WTC11 (cell line): Measurements from ENCODE around the gene TRPM8. TPM values are rescaled to one million over a fixed set of nuclear protein-coding genes. Genes with fewer than 3 reads are reported as not detected.
A peak's percentile ranks its signal among the peaks of the same experiment; 100 is the strongest.

Source experiments
- ATAC-seq: fragments of 200-7000 bp; cut with Tn5 transposase; 2 replicates; pipeline ENCODE4 v1.10.0; 2021; ENCODE audit warnings: mild to moderate bottlenecking, moderate library complexity
- CTCF ChIA-PET: fragments of 300-600 bp; sonication (Branson Sonifier 250); formaldehyde crosslinking; loops from one replicate; lab custom pipeline; 2021; ENCODE audit warnings: antibody characterized with exemption; lab: Charles Lee
- POLR2A ChIA-PET: fragments of 350-600 bp; sonication (Branson Sonifier 250); formaldehyde crosslinking; loops from one replicate; lab custom pipeline; 2021; ENCODE audit warnings: antibody characterized with exemption; lab: Charles Lee
- DNase-seq: peaks from one replicate; pipeline ENCODE4 v3.0.0; 2021; ENCODE audit warnings: low spot score
- H3K27ac Mint-ChIP-seq: 2 replicates; pipeline ENCODE4 v1.8.0; 2021; ENCODE audit warnings: mixed read lengths
- H3K27me3 Mint-ChIP-seq: 2 replicates; pipeline ENCODE4 v1.8.0; 2021; ENCODE audit warnings: low read depth, mild to moderate bottlenecking, moderate library complexity, mixed read lengths
- H3K36me3 Mint-ChIP-seq: 2 replicates; pipeline ENCODE4 v1.8.0; 2021; ENCODE audit warnings: mixed read lengths
- H3K4me1 Mint-ChIP-seq: 2 replicates; pipeline ENCODE4 v1.8.0; 2022; ENCODE audit warnings: mixed read lengths
- H3K4me3 Mint-ChIP-seq: 2 replicates; pipeline ENCODE4 v1.8.0; 2021; ENCODE audit warnings: mild to moderate bottlenecking, moderate library complexity, mixed read lengths
- H3K9me3 Mint-ChIP-seq: 2 replicates; pipeline ENCODE4 v1.8.0; 2021; ENCODE audit warnings: mixed read lengths
- ATF2 ChIP-seq: sonication (generic); formaldehyde crosslinking; IDR thresholded peaks from 2 replicates; pipeline ENCODE4 v1.8.1; 2022; ENCODE audit warnings: low read depth, missing genetic modification reagents, borderline replicate concordance
- CREB1 ChIP-seq: sonication (generic); formaldehyde crosslinking; IDR thresholded peaks from 2 replicates; pipeline ENCODE4 v1.8.0; 2023; ENCODE audit warnings: mild to moderate bottlenecking, missing genetic modification reagents
- E2F4 ChIP-seq: sonication (generic); formaldehyde crosslinking; IDR thresholded peaks from 2 replicates; pipeline ENCODE4 v1.8.1; 2022; ENCODE audit warnings: low read depth, mild to moderate bottlenecking, moderate library complexity, missing genetic modification reagents, borderline replicate concordance
- EMX1 ChIP-seq: fragments of 250-450 bp; sonication (Bioruptor Pico); IDR thresholded peaks from 2 replicates; pipeline ENCODE4 v1.8.0; 2021; ENCODE audit warnings: mild to moderate bottlenecking
- FOXK1 ChIP-seq: sonication (generic); formaldehyde crosslinking; IDR thresholded peaks from 2 replicates; pipeline ENCODE4 v1.8.0; 2022; ENCODE audit warnings: mild to moderate bottlenecking, moderate library complexity, missing genetic modification reagents
- FOXP1 ChIP-seq: sonication (generic); formaldehyde crosslinking; IDR thresholded peaks from 2 replicates; pipeline ENCODE4 v1.8.0; 2022; ENCODE audit warnings: missing genetic modification reagents, mild to moderate bottlenecking, moderate library complexity, borderline replicate concordance
- GABPB1 ChIP-seq: sonication (generic); formaldehyde crosslinking; IDR thresholded peaks from 2 replicates; pipeline ENCODE4 v1.8.1; 2023; ENCODE audit warnings: mild to moderate bottlenecking, missing genetic modification reagents
- GTF2I ChIP-seq: fragments of 250-450 bp; sonication (Bioruptor Pico); conservative IDR thresholded peaks from 2 replicates; pipeline ENCODE4 v1.4.0; 2021; ENCODE audit warnings: mild to moderate bottlenecking
- HMGA2 ChIP-seq: fragments of 250-450 bp; sonication (Bioruptor Pico); IDR thresholded peaks from 2 replicates; pipeline ENCODE4 v1.4.0; 2021; ENCODE audit warnings: mild to moderate bottlenecking, moderate library complexity
- IRF1 ChIP-seq: sonication (generic); formaldehyde crosslinking; IDR thresholded peaks from 2 replicates; pipeline ENCODE4 v1.8.0; 2023; ENCODE audit warnings: missing genetic modification reagents
- JUN ChIP-seq: sonication (generic); formaldehyde crosslinking; IDR thresholded peaks from 2 replicates; pipeline ENCODE4 v1.8.0; 2023; ENCODE audit warnings: mild to moderate bottlenecking, missing genetic modification reagents
- MAX ChIP-seq: sonication (generic); formaldehyde crosslinking; IDR thresholded peaks from 2 replicates; pipeline ENCODE4 v1.8.0; 2022; ENCODE audit warnings: mild to moderate bottlenecking, missing genetic modification reagents
- MYBL2 ChIP-seq: sonication (generic); formaldehyde crosslinking; IDR thresholded peaks from 2 replicates; pipeline ENCODE4 v1.8.1; 2023; ENCODE audit warnings: mild to moderate bottlenecking, moderate library complexity, missing genetic modification reagents
- NR1H2 ChIP-seq: sonication (generic); formaldehyde crosslinking; IDR thresholded peaks from 2 replicates; pipeline ENCODE4 v1.9.0; 2021; ENCODE audit warnings: mild to moderate bottlenecking, moderate library complexity, missing genetic modification reagents
- NR3C1 ChIP-seq: sonication (generic); formaldehyde crosslinking; conservative IDR thresholded peaks from 2 replicates; pipeline ENCODE4 v1.8.1; 2023; ENCODE audit warnings: low read depth, mild to moderate bottlenecking, missing genetic modification reagents
- RELA ChIP-seq: sonication (generic); formaldehyde crosslinking; IDR thresholded peaks from 2 replicates; pipeline ENCODE4 v1.8.1; 2022; ENCODE audit warnings: missing genetic modification reagents, mild to moderate bottlenecking, borderline replicate concordance
- SMAD4 ChIP-seq: sonication (generic); formaldehyde crosslinking; IDR thresholded peaks from 2 replicates; pipeline ENCODE4 v1.8.0; 2022; ENCODE audit warnings: mild to moderate bottlenecking, missing genetic modification reagents
- SOX15 ChIP-seq: fragments of 250-450 bp; sonication (Bioruptor Pico); IDR thresholded peaks from 2 replicates; pipeline ENCODE4 v1.9.0; 2021; ENCODE audit warnings: mild to moderate bottlenecking
- STAT6 ChIP-seq: sonication (generic); formaldehyde crosslinking; conservative IDR thresholded peaks from 2 replicates; pipeline ENCODE4 v1.8.1; 2023; ENCODE audit warnings: mild to moderate bottlenecking, low read depth, missing genetic modification reagents, moderate library complexity
- TEAD1 ChIP-seq: sonication (generic); formaldehyde crosslinking; IDR thresholded peaks from 2 replicates; pipeline ENCODE4 v1.8.0; 2022; ENCODE audit warnings: mild to moderate bottlenecking, missing genetic modification reagents
- TP53 ChIP-seq: sonication (generic); formaldehyde crosslinking; IDR thresholded peaks from 2 replicates; pipeline ENCODE4 v1.8.1; 2023; ENCODE audit warnings: mild to moderate bottlenecking, missing genetic modification reagents
- ZBTB43 ChIP-seq: sonication (generic); formaldehyde crosslinking; IDR thresholded peaks from 2 replicates; pipeline ENCODE4 v1.8.1; 2023; ENCODE audit warnings: mild to moderate bottlenecking, missing genetic modification reagents
- ZNF138 ChIP-seq: sonication (generic); formaldehyde crosslinking; conservative IDR thresholded peaks from 2 replicates; pipeline ENCODE4 v1.8.1; 2022; ENCODE audit warnings: mild to moderate bottlenecking, moderate library complexity, missing genetic modification reagents
- ZNF219 ChIP-seq: sonication (generic); formaldehyde crosslinking; IDR thresholded peaks from 2 replicates; pipeline ENCODE4 v1.8.0; 2023; ENCODE audit warnings: missing genetic modification reagents, mild to moderate bottlenecking, borderline replicate concordance
- ZNF416 ChIP-seq: fragments of 250-450 bp; sonication (Bioruptor Pico); IDR thresholded peaks from 2 replicates; pipeline ENCODE4 v1.9.0; 2021; ENCODE audit warnings: mild to moderate bottlenecking, inconsistent platforms
- total RNA-seq: library from RNA; stranded (reverse); gene quantifications from 3 replicates; pipeline ENCODE4 v1.2.3, GENCODE V29; 2021
- TF ChIP-seq, protein P1 (sequence below): sonication (generic); formaldehyde crosslinking; IDR thresholded peaks from 2 replicates; pipeline ENCODE4 v1.8.0; 2022; ENCODE audit warnings: mild to moderate bottlenecking, missing genetic modification reagents
- TF ChIP-seq, protein P2 (sequence below): sonication (generic); formaldehyde crosslinking; IDR thresholded peaks from 2 replicates; pipeline ENCODE4 v1.8.1; 2023; ENCODE audit warnings: mild to moderate bottlenecking, missing genetic modification reagents, moderate library complexity

TRPM8 gene
- total RNA-seq, 1 experiment from 2014 or later, result 0.26 TPM

- TF ChIP-seq STAT6 (CRISPR knock-in tag) (no peak), ZNF219 (no peak), ZNF416 (CRISPR knock-in tag) (no peak), ZBTB43 (CRISPR knock-in tag) (no peak), FOXK1 (CRISPR knock-in tag) (peak; percentile 61; the same call in 1 of the 2 replicates), JUN (peak; percentile 71; the same call in 1 of the 2 replicates), HMGA2 (CRISPR knock-in tag) (no peak), TEAD1 (CRISPR knock-in tag) (no peak), RELA (CRISPR knock-in tag) (no peak)
- TF ChIP-seq, protein P1, sequence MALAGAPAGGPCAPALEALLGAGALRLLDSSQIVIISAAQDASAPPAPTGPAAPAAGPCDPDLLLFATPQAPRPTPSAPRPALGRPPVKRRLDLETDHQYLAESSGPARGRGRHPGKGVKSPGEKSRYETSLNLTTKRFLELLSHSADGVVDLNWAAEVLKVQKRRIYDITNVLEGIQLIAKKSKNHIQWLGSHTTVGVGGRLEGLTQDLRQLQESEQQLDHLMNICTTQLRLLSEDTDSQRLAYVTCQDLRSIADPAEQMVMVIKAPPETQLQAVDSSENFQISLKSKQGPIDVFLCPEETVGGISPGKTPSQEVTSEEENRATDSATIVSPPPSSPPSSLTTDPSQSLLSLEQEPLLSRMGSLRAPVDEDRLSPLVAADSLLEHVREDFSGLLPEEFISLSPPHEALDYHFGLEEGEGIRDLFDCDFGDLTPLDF (CRISPR knock-in tag), result no peak
Measured at GRCh38 chr2:233912691-233913423, 4.3 kb upstream of the TRPM8 start (continued).

- H3K4me1 Mint-ChIP-seq, result peaks cover 11% of the 10 kb centered on the region
- POLR2A ChIA-PET, result no interaction called here
- ATAC-seq, result 0 out of 2 replicates have a peak, but pooled peaks have one; percentile 24
- TF ChIP-seq TP53 (CRISPR knock-in tag), result no peak
- no peak for TF ChIP-seq SOX15 (CRISPR knock-in tag)
- TF ChIP-seq ZNF138, result no peak
- no peak for TF ChIP-seq E2F4 (CRISPR knock-in tag)
- TF ChIP-seq NR1H2 (CRISPR knock-in tag), result no peak
- no peak for TF ChIP-seq FOXP1 (CRISPR knock-in tag)
- no peak for TF ChIP-seq MAX (CRISPR knock-in tag)
- TF ChIP-seq IRF1 (CRISPR knock-in tag), result no peak
- TF ChIP-seq CREB1 (CRISPR knock-in tag), result no peak
- TF ChIP-seq GTF2I (CRISPR knock-in tag), result no peak
- no peak for TF ChIP-seq MYBL2 (CRISPR knock-in tag)
- TF ChIP-seq ATF2 (CRISPR knock-in tag), result no peak
- TF ChIP-seq ZNF416 (CRISPR knock-in tag), result no peak
- no peak for TF ChIP-seq NR3C1 (CRISPR knock-in tag)
- TF ChIP-seq, protein P2, sequence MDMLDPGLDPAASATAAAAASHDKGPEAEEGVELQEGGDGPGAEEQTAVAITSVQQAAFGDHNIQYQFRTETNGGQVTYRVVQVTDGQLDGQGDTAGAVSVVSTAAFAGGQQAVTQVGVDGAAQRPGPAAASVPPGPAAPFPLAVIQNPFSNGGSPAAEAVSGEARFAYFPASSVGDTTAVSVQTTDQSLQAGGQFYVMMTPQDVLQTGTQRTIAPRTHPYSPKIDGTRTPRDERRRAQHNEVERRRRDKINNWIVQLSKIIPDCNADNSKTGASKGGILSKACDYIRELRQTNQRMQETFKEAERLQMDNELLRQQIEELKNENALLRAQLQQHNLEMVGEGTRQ, result no peak
- TF ChIP-seq GABPB1 (CRISPR knock-in tag), result no peak
- no peak for TF ChIP-seq SMAD4 (CRISPR knock-in tag)
- no peak for TF ChIP-seq EMX1
- TF ChIP-seq, all 79 proteins: peak for 0
- H3K9me3 Mint-ChIP-seq, result no peaks in the 10 kb centered on the region
- H3K27ac Mint-ChIP-seq, result no peak overlapping the region
- CTCF ChIA-PET, result interaction anchor here (1.3 kb wide), 1 partner anchor 15 kb away, joined by 3 read pairs; no protein-coding TSS in a partner anchor
- H3K36me3 Mint-ChIP-seq, result no peaks in the 10 kb centered on the region
- H3K27me3 Mint-ChIP-seq, result peaks cover 2% of the 10 kb centered on the region; the same call in 1 of the 2 replicates
- H3K4me3 Mint-ChIP-seq, result no peak overlapping the region
- DNase-seq, result no peak
Measured at GRCh38 chr2:233915128-233915527, 2.0 kb upstream of the TRPM8 start.
